ENCODE measurements around the gene QRSL1. TPM values are rescaled to one million over a fixed set of nuclear protein-coding genes. Genes with fewer than 3 reads are reported as not detected.

Gene QRSL1
- total and polyA plus RNA-seq, 2 donors (not counting 3 experiments of a cell fraction or from before 2014, with no cell fraction given), result 4.3 to 11.3 TPM

GRCh38 chr6:106614592-106615257 is 14.7 kb upstream of the QRSL1 start:
- Histone ChIP-seq H3K36me3 (ENCODE audit: control insufficient read depth in 2 of 2, extremely low read depth in 1 of 2, insufficient read depth in 2 of 2, low read length in 2 of 2) (no peaks in the 10 kb centered on the region), H3K27me3 (ENCODE audit: control insufficient read depth in 2 of 2, insufficient read depth in 2 of 2, low read length in 2 of 2) (no peaks in the 10 kb centered on the region), H3K27ac (ENCODE audit: insufficient read depth, low read depth, low read length) (no peak overlapping the region), H3K9ac (replicated peaks; ENCODE audit: extremely low read depth, insufficient read depth, low read length) (no peak overlapping the region), H4K20me1 (replicated peaks; ENCODE audit: control insufficient read depth, extremely low read depth, insufficient read depth, low read length) (no peaks in the 10 kb centered on the region), H3K79me2 (ENCODE audit: control insufficient read depth, insufficient read depth, low read length) (no peaks in the 10 kb centered on the region), H3K4me3 (replicated peaks in 1 of 3; ENCODE audit: insufficient read depth in 1 of 3, low read depth in 1 of 3, low read length in 3 of 3) (no peak overlapping the region), H3K4me2 (ENCODE audit: insufficient read depth, low read length) (no peak overlapping the region), H3K4me1 (ENCODE audit: control insufficient read depth, extremely low read depth, insufficient read depth, low read length) (no peaks in the 10 kb centered on the region), H3K9me3 (replicated peaks; ENCODE audit: control insufficient read depth, insufficient read depth, low read length) (no peaks in the 10 kb centered on the region), H3K9me1 (replicated peaks; ENCODE audit: control insufficient read depth, extremely low read depth, insufficient read depth, low read length) (no peaks in the 10 kb centered on the region), H2AFZ (ENCODE audit: low read depth, low read length) (no peak overlapping the region)
- FAIRE-seq (no peak), DNase-seq (ENCODE audit: low read depth, low spot score) (no peak)
- TF ChIP-seq GATA2 (IDR thresholded peaks at IDR 0.05; ENCODE audit: insufficient read depth, insufficient read length, low read depth, low read length) (no peak), EZH2 (IDR thresholded peaks at IDR 0.05; ENCODE audit: borderline replicate concordance, low read depth, low read length, severe bottlenecking) (no peak)
- intact Hi-C loops (cut with micrococcal nuclease), result no loop called here
- dilution Hi-C loops (cut with MboI; ENCODE audit: extremely low pct_ligation_motif_present, low sequenced_read_pairs), result no loop called here
- ChIA-PET POLR2A (no interaction called here), CTCF (no interaction called here)
- BruUV-seq (replicated peaks), result no TSS peak

- Histone ChIP-seq H3K4me1 (ENCODE audit: control insufficient read depth, extremely low read depth, insufficient read depth, low read length) (peaks cover 7% of the 10 kb centered on the region), H4K20me1 (replicated peaks; ENCODE audit: control insufficient read depth, extremely low read depth, insufficient read depth, low read length) (no peaks in the 10 kb centered on the region), H3K4me3 (replicated peaks in 1 of 3; ENCODE audit: insufficient read depth in 1 of 3, low read depth in 1 of 3, low read length in 3 of 3) (no peak overlapping the region), H3K27ac (ENCODE audit: insufficient read depth, low read depth, low read length) (no peak overlapping the region), H3K79me2 (ENCODE audit: control insufficient read depth, insufficient read depth, low read length) (no peaks in the 10 kb centered on the region), H3K27me3 (ENCODE audit: control insufficient read depth in 2 of 2, insufficient read depth in 2 of 2, low read length in 2 of 2) (no peaks in the 10 kb centered on the region), H3K9me3 (replicated peaks; ENCODE audit: control insufficient read depth, insufficient read depth, low read length) (no peaks in the 10 kb centered on the region), H3K9me1 (replicated peaks; ENCODE audit: control insufficient read depth, extremely low read depth, insufficient read depth, low read length) (no peaks in the 10 kb centered on the region), H3K4me2 (ENCODE audit: insufficient read depth, low read length) (no peak overlapping the region), H3K9ac (replicated peaks; ENCODE audit: extremely low read depth, insufficient read depth, low read length) (no peak overlapping the region), H2AFZ (ENCODE audit: low read depth, low read length) (no peak overlapping the region), H3K36me3 (ENCODE audit: control insufficient read depth in 2 of 2, extremely low read depth in 1 of 2, insufficient read depth in 2 of 2, low read length in 2 of 2) (no peaks in the 10 kb centered on the region)
- ChIA-PET POLR2A (interaction anchor here (0.6 kb wide), 1 partner anchor 128 kb away, joined by 7 read pairs; no protein-coding TSS in a partner anchor), CTCF (interaction anchor here (1.1 to 3.3 kb wide), 2 partner anchors 9 kb away, joined by 5 to 11 read pairs; no protein-coding TSS in a partner anchor)
- intact Hi-C loops (cut with micrococcal nuclease) (no loop called here), dilution Hi-C loops (cut with MboI; ENCODE audit: extremely low pct_ligation_motif_present, low sequenced_read_pairs) (no loop called here)
- FAIRE-seq (no peak), DNase-seq (ENCODE audit: low read depth, low spot score) (no peak)
- no TSS peak for BruUV-seq (replicated peaks)
- TF ChIP-seq MYC (IDR thresholded peaks at IDR 0.05; ENCODE audit: low read depth, low read length) (no peak), GATA2 (IDR thresholded peaks at IDR 0.05; ENCODE audit: insufficient read depth, insufficient read length, low read depth, low read length) (no peak), CTCF (IDR thresholded peaks at IDR 0.05; ENCODE audit: extremely low read depth in 1 of 2, insufficient read depth in 1 of 2, low read depth in 1 of 2, low read length in 2 of 2) (no peak), EZH2 (IDR thresholded peaks at IDR 0.05; ENCODE audit: borderline replicate concordance, low read depth, low read length, severe bottlenecking) (no peak), MAX (IDR thresholded peaks at IDR 0.05; ENCODE audit: insufficient read depth, insufficient read length) (no peak), JUN (IDR thresholded peaks at IDR 0.05; ENCODE audit: borderline replicate concordance, insufficient read depth, insufficient read length, low read depth) (no peak), POLR2A (IDR thresholded peaks at IDR 0.05; ENCODE audit: low read depth, low read length) (no peak), POLR2AphosphoS5 (IDR thresholded peaks at IDR 0.05; ENCODE audit: insufficient read depth, low read depth, low read length) (no peak), FOS (IDR thresholded peaks at IDR 0.05; ENCODE audit: borderline replicate concordance, insufficient read depth, low read length) (no peak)
Measured at GRCh38 chr6:106617302-106617701, 12.1 kb upstream of the QRSL1 start.

Data from endothelial cell of umbilical vein (primary cell).